Fibroblast of the aortic adventitia (primary cell): Measurements from ENCODE around the gene FBXL15. TPM values are rescaled to one million over a fixed set of nuclear protein-coding genes. Genes with fewer than 3 reads are reported as not detected.

ENCODE experiments used
- DNase-seq: peaks from one replicate; pipeline ENCODE4 v3.0.0-alpha.2; 2010; ENCODE audit warnings: low read depth
- H3K4me3 ChIP-seq: 2 replicates; pipeline ENCODE4 v1.5.1; 2011; ENCODE audit warnings: low read depth, mild to moderate bottlenecking, control low read depth, low read length, moderate library complexity
- CTCF ChIP-seq: IDR thresholded peaks from 2 replicates; pipeline ENCODE4 v1.5.1; 2011; ENCODE audit warnings: mild to moderate bottlenecking, low read length, control low read depth, inconsistent platforms; ENCODE audit not compliant: insufficient read depth
- total RNA-seq: library from RNA; depleted of rRNA; stranded (reverse); fragments of >200 nt; gene quantifications from 2 replicates; pipeline ENCODE4 v1.2.3, GENCODE V29; 2012; ENCODE audit warnings: low replicate concordance

The FBXL15 gene
- total RNA-seq, 1 donor = 5.2 TPM

DNA sequence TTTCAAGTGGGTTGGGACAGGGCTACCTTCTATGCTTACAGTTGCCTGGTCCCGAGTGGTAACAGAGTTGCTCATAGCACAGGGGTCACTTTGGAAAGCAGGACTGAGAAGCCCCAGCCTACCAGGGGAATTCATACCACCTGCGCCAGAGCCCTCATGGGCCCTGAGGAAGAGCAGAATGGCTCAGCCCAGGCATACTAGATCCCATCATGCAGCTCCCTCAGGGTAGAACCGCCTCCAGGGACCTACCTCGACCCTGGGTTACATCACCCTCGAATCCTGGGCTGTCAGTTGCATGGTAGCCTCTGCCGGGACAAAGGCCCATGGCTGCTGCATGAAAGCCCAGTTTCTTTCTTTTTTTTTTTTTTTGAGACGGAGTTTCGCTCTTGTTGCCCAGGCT lies 8.8 kb downstream of the FBXL15 start:
- H3K4me3 ChIP-seq = no peak overlapping the region
- TF ChIP-seq CTCF = no peak
- no peak for DNase-seq

GRCh38 chr10:102431452-102432124 lies 11.0 kb downstream of the FBXL15 start:
- peak; percentile 54 for DNase-seq
- peak overlapping the region; percentile 95 for H3K4me3 ChIP-seq
- peak; percentile 3 for TF ChIP-seq CTCF

DNA sequence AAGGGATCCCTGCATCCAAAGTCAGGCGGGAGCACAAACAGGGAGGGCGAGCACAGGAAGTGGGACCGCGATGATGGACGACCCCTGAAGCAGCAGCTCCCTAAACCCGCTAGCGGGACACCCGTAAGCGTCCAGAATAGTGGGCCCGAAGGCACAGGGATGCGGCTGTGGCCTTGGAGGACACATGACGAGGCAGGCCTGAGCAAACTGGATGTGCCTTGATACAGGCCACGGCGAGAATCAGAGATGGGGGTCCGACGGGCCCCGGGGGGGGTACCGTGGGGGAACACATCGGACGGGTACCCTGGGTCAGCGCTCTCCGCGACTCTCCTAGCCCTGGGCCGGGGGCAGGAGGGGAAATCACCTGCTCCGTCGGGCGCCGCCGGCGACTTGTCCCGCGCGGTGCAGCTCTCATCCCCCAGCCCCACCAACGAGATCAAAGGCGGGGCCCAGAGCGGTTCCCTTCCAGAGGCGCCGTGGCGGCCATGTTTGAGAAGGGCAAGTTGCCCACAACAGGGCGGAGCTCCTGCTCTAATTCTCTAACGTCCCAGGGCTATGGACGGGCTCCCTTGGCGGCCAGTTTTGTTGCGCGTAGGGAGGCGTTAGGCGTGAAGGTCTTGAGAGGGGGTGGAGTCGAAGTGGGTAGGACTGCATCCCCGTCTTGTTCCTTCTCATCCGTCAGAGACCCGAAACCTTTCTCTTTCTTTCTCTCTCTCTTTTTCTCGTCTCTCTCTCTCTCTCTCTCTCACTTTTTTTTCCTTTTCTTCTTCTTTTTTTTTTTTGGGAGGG lies 11.7 kb downstream of the FBXL15 start, which contains the start of gene CUEDC2:
TSS of gene CUEDC2 (minus strand) at position 413 of the 789 bp plus-strand sequence. CDS start 7,386 bp downstream, outside the sequence.
- DNase-seq = peak; percentile 97
- TF ChIP-seq CTCF = no peak
- peak within 1 kb of the TSS; percentile 95 for H3K4me3 ChIP-seq

DNA sequence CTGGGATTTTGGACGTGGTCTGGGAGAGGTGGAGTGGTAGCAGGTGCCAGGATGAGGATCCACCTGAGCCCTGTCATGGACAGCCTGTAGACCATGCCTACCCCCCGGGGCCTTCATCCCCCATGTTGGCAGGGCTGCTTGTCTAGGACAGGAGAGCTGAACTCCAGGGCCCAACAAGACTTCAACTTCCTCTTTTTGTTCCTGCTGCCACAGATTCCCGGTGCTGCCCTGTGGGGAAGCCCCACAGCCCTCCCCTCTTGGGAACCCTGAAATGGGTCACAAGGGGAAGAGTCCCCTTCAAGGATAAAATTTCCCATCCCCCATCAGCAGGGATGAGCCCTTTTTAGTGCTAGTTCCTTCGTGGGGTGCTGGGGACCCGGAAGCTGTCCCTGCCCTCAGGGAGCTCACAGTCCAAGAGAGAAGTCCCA lies 13.0 kb downstream of the FBXL15 start:
- no peak for TF ChIP-seq CTCF
- DNase-seq = no peak
- H3K4me3 ChIP-seq = no peak overlapping the region

- peak; percentile 71 for DNase-seq
- no peak overlapping the region for H3K4me3 ChIP-seq
- TF ChIP-seq CTCF = no peak
Measured at GRCh38 chr10:102434394-102435132, 13.9 kb downstream of the FBXL15 start.

DNA sequence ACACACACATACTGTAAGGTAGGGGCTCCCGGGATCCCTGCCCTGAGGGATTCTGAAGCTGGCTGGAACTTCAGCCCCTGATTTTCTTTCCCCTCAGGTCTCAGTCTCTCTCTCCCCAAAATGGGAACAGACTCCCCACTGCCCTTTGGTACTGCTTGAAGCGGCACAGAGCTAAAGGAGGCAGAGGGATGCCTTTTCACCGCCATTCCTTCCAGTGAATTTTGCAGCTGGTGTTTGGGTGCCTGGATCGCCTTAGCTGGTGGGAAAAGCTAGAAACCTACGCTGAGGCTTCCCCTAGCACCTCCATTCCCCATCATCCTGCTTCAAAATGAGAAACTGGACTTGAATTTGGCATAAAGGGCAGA lies 14.5 kb downstream of the FBXL15 start:
- no peak for DNase-seq
- H3K4me3 ChIP-seq = no peak overlapping the region
- no peak for TF ChIP-seq CTCF
